ENCODE data around the gene RND2.
"Not testable (repeated sequence)": the region's sequence is repeated elsewhere in the genome, so short reads cannot be mapped to it uniquely, and the experiment has no call there.

DNA sequence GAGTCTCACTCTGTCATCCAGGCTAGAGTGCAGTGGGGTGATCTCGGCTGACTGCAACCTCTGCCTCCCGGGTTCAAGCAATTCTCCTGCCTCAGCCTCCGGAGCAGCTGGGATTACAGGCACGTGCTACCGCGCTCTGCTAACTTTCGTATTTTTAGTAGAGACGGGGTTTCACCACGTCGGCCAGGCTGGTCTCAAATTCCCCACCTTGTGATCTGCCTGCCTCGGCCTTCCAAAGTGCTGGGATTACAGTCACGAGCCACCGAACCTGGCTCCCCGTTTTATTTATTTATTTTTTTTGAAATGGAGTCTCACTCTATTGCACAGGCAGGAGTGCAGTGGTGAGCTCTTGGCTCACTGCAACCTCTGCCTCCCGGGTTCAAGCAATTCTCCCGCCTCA lies 49.3 kb upstream of the RND2 start:
- TF ChIP-seq, protein P1, sequence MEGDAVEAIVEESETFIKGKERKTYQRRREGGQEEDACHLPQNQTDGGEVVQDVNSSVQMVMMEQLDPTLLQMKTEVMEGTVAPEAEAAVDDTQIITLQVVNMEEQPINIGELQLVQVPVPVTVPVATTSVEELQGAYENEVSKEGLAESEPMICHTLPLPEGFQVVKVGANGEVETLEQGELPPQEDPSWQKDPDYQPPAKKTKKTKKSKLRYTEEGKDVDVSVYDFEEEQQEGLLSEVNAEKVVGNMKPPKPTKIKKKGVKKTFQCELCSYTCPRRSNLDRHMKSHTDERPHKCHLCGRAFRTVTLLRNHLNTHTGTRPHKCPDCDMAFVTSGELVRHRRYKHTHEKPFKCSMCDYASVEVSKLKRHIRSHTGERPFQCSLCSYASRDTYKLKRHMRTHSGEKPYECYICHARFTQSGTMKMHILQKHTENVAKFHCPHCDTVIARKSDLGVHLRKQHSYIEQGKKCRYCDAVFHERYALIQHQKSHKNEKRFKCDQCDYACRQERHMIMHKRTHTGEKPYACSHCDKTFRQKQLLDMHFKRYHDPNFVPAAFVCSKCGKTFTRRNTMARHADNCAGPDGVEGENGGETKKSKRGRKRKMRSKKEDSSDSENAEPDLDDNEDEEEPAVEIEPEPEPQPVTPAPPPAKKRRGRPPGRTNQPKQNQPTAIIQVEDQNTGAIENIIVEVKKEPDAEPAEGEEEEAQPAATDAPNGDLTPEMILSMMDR (conservative IDR thresholded peaks at IDR 0.05) = not testable (repeated sequence)
- TF ChIP-seq EZH2 (IDR thresholded peaks at IDR 0.05; ENCODE audit: low read depth) = not testable (repeated sequence)

All from PC-9 (cell line).